Liver (tissue), 3 donors: ENCODE results near the gene AK5.

Experiments used
- EGR1 ChIP-seq, 2 donors: IDR thresholded peaks; 2 replicates each; pipeline ENCODE4 v1.6.1; 2016 to 2018; ENCODE audit warnings: antibody characterized with exemption in 2 of 2, low read depth in 2 of 2
- FOXA1 ChIP-seq: IDR thresholded peaks from 2 replicates; pipeline ENCODE4 v1.6.1; 2016; ENCODE audit warnings: antibody characterized with exemption
- GABPA ChIP-seq, 2 donors: IDR thresholded peaks in 1 of 2; conservative IDR thresholded peaks in 1 of 2; 2 replicates each; pipeline ENCODE4 v1.6.1; 2016; ENCODE audit warnings: antibody characterized with exemption in 2 of 2, mild to moderate bottlenecking in 1 of 2, moderate library complexity in 1 of 2
- JUND ChIP-seq, 2 donors: IDR thresholded peaks; 2 replicates each; pipeline ENCODE4 v1.6.1; 2016; ENCODE audit warnings: antibody characterized with exemption in 2 of 2
- RAD21 ChIP-seq, 2 donors: IDR thresholded peaks; 2 replicates each; pipeline ENCODE4 v1.6.1; 2016; ENCODE audit warnings: antibody characterized with exemption in 2 of 2, mild to moderate bottlenecking in 2 of 2
- REST ChIP-seq: IDR thresholded peaks from 2 replicates; pipeline ENCODE4 v1.6.1; 2016; ENCODE audit warnings: antibody characterized with exemption, mild to moderate bottlenecking
- SP1 ChIP-seq: IDR thresholded peaks from 2 replicates; pipeline ENCODE4 v1.6.1; 2018; ENCODE audit warnings: antibody characterized with exemption, mild to moderate bottlenecking
- TAF1 ChIP-seq: conservative IDR thresholded peaks from 2 replicates; pipeline ENCODE4 v1.6.1; 2016; ENCODE audit warnings: antibody characterized with exemption, mild to moderate bottlenecking
- YY1 ChIP-seq: IDR thresholded peaks from 2 replicates; pipeline ENCODE4 v1.6.1; 2016; ENCODE audit warnings: antibody characterized with exemption, mild to moderate bottlenecking
- TF ChIP-seq, protein P1 (sequence below): fragments of 150-350 bp; IDR thresholded peaks from 2 replicates; pipeline ENCODE4 v1.5.1; 2017; ENCODE audit warnings: improper control_type of control experiment, low read depth, low read length; ENCODE audit not compliant: missing input control
- TF ChIP-seq, protein P2 (sequence below): IDR thresholded peaks from 2 replicates; pipeline ENCODE4 v1.6.1; 2016; ENCODE audit warnings: antibody characterized with exemption
- TF ChIP-seq, protein P3 (sequence below): IDR thresholded peaks from 2 replicates; pipeline ENCODE4 v1.6.1; 2016; ENCODE audit warnings: antibody characterized with exemption
- TF ChIP-seq, protein P4 (sequence below): IDR thresholded peaks from 2 replicates; pipeline ENCODE4 v1.6.1; 2016; ENCODE audit warnings: antibody characterized with exemption
- donor health status: healthy.
- donor health status: healthy.

GRCh38 chr1:77541162-77541545 lies 259.3 kb downstream of the AK5 start:
- TF ChIP-seq, protein P1, sequence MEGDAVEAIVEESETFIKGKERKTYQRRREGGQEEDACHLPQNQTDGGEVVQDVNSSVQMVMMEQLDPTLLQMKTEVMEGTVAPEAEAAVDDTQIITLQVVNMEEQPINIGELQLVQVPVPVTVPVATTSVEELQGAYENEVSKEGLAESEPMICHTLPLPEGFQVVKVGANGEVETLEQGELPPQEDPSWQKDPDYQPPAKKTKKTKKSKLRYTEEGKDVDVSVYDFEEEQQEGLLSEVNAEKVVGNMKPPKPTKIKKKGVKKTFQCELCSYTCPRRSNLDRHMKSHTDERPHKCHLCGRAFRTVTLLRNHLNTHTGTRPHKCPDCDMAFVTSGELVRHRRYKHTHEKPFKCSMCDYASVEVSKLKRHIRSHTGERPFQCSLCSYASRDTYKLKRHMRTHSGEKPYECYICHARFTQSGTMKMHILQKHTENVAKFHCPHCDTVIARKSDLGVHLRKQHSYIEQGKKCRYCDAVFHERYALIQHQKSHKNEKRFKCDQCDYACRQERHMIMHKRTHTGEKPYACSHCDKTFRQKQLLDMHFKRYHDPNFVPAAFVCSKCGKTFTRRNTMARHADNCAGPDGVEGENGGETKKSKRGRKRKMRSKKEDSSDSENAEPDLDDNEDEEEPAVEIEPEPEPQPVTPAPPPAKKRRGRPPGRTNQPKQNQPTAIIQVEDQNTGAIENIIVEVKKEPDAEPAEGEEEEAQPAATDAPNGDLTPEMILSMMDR: no peak
- TF ChIP-seq SP1 (no peak), RAD21 (IDR thresholded peaks at IDR 0.05) (no peak), REST (no peak), TAF1 (no peak), YY1 (no peak), JUND (IDR thresholded peaks at IDR 0.05) (no peak), EGR1 (IDR thresholded peaks at IDR 0.05; ENCODE audit: low read depth in 2 of 2) (no peak), GABPA (IDR thresholded peaks at IDR 0.05 in 1 of 2, conservative IDR thresholded peaks at IDR 0.05 in 1 of 2) (no peak), FOXA1 (no peak)
- TF ChIP-seq, protein P2, sequence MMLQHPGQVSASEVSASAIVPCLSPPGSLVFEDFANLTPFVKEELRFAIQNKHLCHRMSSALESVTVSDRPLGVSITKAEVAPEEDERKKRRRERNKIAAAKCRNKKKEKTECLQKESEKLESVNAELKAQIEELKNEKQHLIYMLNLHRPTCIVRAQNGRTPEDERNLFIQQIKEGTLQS: no peak
- TF ChIP-seq, protein P3, sequence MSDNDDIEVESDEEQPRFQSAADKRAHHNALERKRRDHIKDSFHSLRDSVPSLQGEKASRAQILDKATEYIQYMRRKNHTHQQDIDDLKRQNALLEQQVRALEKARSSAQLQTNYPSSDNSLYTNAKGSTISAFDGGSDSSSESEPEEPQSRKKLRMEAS: no peak
- TF ChIP-seq, protein P4, sequence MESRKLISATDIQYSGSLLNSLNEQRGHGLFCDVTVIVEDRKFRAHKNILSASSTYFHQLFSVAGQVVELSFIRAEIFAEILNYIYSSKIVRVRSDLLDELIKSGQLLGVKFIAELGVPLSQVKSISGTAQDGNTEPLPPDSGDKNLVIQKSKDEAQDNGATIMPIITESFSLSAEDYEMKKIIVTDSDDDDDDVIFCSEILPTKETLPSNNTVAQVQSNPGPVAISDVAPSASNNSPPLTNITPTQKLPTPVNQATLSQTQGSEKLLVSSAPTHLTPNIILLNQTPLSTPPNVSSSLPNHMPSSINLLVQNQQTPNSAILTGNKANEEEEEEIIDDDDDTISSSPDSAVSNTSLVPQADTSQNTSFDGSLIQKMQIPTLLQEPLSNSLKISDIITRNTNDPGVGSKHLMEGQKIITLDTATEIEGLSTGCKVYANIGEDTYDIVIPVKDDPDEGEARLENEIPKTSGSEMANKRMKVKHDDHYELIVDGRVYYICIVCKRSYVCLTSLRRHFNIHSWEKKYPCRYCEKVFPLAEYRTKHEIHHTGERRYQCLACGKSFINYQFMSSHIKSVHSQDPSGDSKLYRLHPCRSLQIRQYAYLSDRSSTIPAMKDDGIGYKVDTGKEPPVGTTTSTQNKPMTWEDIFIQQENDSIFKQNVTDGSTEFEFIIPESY: no peak
